Right kidney (tissue), 1 donor: ENCODE measurements around the gene ME3.
"Not testable (repeated sequence)": the region's sequence is repeated elsewhere in the genome, so short reads cannot be mapped to it uniquely, and the experiment has no call there.

Source experiments
- DNase-seq: peaks from one replicate; pipeline ENCODE4 v3.0.0-alpha.2; 2016

Gene ME3

GRCh38 chr11:86459682-86460460 is 212.5 kb downstream of the ME3 start:
- no peak for DNase-seq

GRCh38 chr11:86459002-86459385 is 213.4 kb downstream of the ME3 start:
- no peak for DNase-seq

- no peak for DNase-seq
Observed at GRCh38 chr11:86458294-86459001, 214.0 kb downstream of the ME3 start.

GRCh38 chr11:86456075-86456939 is 216.1 kb downstream of the ME3 start:
- peak; percentile 60 for DNase-seq

- no peak for DNase-seq
Observed at GRCh38 chr11:86453290-86454030, 219.0 kb downstream of the ME3 start.

GRCh38 chr11:86449993-86450629 is 222.3 kb downstream of the ME3 start:
- DNase-seq: no peak

GRCh38 chr11:86447763-86448480 is 224.5 kb downstream of the ME3 start:
- DNase-seq: no peak

GRCh38 chr11:86446924-86447285 is 225.5 kb downstream of the ME3 start:
- DNase-seq: no peak

- no peak for DNase-seq
Observed at GRCh38 chr11:86446163-86446923, 226.1 kb downstream of the ME3 start.

- no peak for DNase-seq
Observed at GRCh38 chr11:86444981-86445380, 227.4 kb downstream of the ME3 start.

GRCh38 chr11:86443415-86443814 is 229.0 kb downstream of the ME3 start:
- DNase-seq: no peak

GRCh38 chr11:86442827-86443226 is 229.6 kb downstream of the ME3 start:
- no peak for DNase-seq

- DNase-seq: no peak
Observed at GRCh38 chr11:86442420-86442819, 230.0 kb downstream of the ME3 start.

GRCh38 chr11:86440843-86441242 is 231.6 kb downstream of the ME3 start:
- no peak for DNase-seq

- DNase-seq: no peak
Observed at GRCh38 chr11:86440305-86440716, 232.1 kb downstream of the ME3 start.

GRCh38 chr11:86438685-86439084 is 233.7 kb downstream of the ME3 start:
- DNase-seq: no peak

GRCh38 chr11:86435711-86436110 is 236.7 kb downstream of the ME3 start:
- no peak for DNase-seq

GRCh38 chr11:86433361-86434095 is 238.9 kb downstream of the ME3 start:
- DNase-seq: not testable (repeated sequence)

- no peak for DNase-seq
Observed at GRCh38 chr11:86431258-86431657, 241.2 kb downstream of the ME3 start.

- DNase-seq: no peak
Observed at GRCh38 chr11:86427441-86427840, 245.0 kb downstream of the ME3 start.
